Stimulated activated naive CD8-positive, alpha-beta T cell treated with anti-CD3 and anti-CD28 coated beads, Interleukin-15, amount 100 ng/mL, for 72 hours (primary cell): Measurements from ENCODE around the gene RUNDC1.

Experiments
- ATAC-seq: fragments of 150-1000 bp; cut with Tn5 transposase; 2 replicates; pipeline ENCODE4 v1.10.0; 2021; ENCODE audit warnings: mild to moderate bottlenecking, moderate library complexity
- DNase-seq, 2 donors: peaks; one replicate each; pipeline ENCODE4 v3.0.0; 2021 to 2022
- H3K27ac Mint-ChIP-seq, 2 donors: one replicate each; pipeline ENCODE4 v1.8.0; 2022; ENCODE audit warnings: mild to moderate bottlenecking in 2 of 2, mixed read lengths in 2 of 2, moderate library complexity in 2 of 2
- H3K27me3 Mint-ChIP-seq: one replicate; pipeline ENCODE4 v1.8.0; 2022; ENCODE audit warnings: mixed read lengths
- H3K4me1 Mint-ChIP-seq: one replicate; pipeline ENCODE4 v1.8.0; 2022; ENCODE audit warnings: mild to moderate bottlenecking, mixed read lengths
- H3K4me3 Mint-ChIP-seq, 2 donors: one replicate each; pipeline ENCODE4 v1.8.0; 2022; ENCODE audit warnings: mild to moderate bottlenecking in 2 of 2, mixed read lengths in 2 of 2, moderate library complexity in 1 of 2
- H3K9me3 Mint-ChIP-seq, 2 donors: one replicate each; pipeline ENCODE4 v1.8.0; 2022; ENCODE audit warnings: mixed read lengths in 2 of 2

The RUNDC1 gene

DNA sequence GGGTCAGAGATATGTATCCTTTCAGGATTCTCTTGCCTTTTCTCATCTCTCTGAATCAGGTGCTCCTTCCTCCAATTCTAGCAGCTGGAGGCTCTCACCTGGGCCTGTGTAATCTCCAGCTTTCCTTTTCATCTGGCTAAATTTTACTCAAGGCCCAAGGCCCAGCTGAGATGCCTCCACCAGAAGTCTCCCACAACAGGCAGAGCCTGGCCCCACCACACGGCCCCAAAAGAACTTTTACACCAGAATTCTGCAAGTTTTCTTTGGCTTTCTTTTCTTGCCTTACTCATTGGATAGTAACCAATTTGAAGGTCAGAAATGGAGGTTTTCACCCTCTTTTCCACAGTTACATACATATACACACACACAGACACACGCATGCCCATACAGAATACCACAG lies 59.3 kb downstream of the RUNDC1 start:
- Mint-ChIP-seq H3K9me3 (no peaks in the 10 kb centered on the region), H3K4me3 (no peak overlapping the region), H3K27me3 (no peaks in the 10 kb centered on the region), H3K4me1 (no peaks in the 10 kb centered on the region), H3K27ac (no peak overlapping the region)
- no peak for ATAC-seq
- no peak for DNase-seq

DNA sequence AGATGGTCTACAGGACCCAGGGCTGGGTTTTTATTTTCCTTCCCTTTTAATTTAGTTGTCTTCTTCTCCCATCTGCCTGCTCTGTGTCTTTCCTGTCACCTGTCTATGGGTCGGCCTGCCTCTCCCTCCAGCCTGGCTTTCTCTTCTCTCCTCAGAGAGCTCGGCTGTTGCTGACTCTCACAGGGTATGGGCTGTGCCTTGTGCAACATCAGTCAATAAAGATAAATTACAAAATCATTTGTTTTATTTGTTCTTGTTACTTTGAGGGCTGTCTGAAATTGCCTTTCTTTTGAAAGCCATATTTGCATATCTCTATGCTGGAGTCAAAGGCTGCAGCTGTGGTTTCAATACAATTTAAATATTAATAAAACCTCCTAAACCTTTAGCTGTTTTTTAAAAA lies 60.3 kb downstream of the RUNDC1 start:
- H3K4me3 Mint-ChIP-seq: no peak overlapping the region
- ATAC-seq (no peak), DNase-seq (no peak)
- H3K9me3 Mint-ChIP-seq: no peaks in the 10 kb centered on the region
- H3K4me1 Mint-ChIP-seq: no peaks in the 10 kb centered on the region
- no peaks in the 10 kb centered on the region for H3K27me3 Mint-ChIP-seq
- H3K27ac Mint-ChIP-seq: peak overlapping the region in 1 of 2 donors; percentile 13

DNA sequence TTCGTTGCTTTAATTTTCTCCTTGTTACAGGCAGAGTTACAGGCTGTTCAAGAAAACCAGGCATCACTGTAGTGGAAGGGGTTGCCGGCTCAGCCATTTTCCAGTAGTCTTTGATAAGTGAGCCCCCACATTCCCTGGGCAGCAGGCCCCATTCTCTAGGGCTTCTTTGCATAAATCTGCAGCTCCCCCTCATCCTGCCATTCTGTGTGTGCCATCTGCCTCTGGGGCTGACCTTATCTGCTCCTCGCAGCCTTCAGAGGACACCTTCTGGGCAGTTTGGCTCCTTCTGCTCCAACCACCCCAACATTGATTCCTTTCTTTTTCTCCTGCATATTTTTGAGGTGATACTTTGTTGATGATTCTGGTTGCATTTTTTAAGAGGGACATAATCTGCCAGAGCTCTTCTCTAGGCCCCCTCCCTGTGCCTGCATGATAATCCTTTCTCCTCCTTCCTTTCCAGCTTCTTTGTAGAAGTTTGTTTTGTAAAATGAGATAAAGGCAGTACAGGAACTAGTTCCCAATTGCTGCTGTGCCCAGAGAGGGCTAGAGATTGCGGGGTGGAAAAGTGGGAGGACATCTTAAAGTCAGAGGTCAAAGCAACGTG lies 61.8 kb downstream of the RUNDC1 start:
- no peaks in the 10 kb centered on the region for H3K4me1 Mint-ChIP-seq
- ATAC-seq (no peak), DNase-seq (no peak)
- no peaks in the 10 kb centered on the region for H3K9me3 Mint-ChIP-seq
- no peaks in the 10 kb centered on the region for H3K27me3 Mint-ChIP-seq
- no peak overlapping the region for H3K27ac Mint-ChIP-seq
- no peak overlapping the region for H3K4me3 Mint-ChIP-seq
